Panc1 (cell line): ENCODE results near the gene PTPN22. TPM values are rescaled to one million over a fixed set of nuclear protein-coding genes. Genes with fewer than 3 reads are reported as not detected.

Experiments
- ATAC-seq: fragments of 200-7000 bp; cut with Tn5 transposase; 2 replicates; pipeline ENCODE4 v1.9.1; 2020; ENCODE audit warnings: mild to moderate bottlenecking, moderate library complexity
- BruUV-seq: library from RNA; stranded (reverse); fragments of 400-500 nt; replicated peaks from 2 replicates; lab custom pipeline; 2021; lab: Mats Ljungman, UMichigan
- CTCF ChIA-PET: fragments of 300-600 bp; sonication (Branson Sonifier 250); formaldehyde crosslinking; loops from one replicate; lab custom pipeline; 2022; ENCODE audit warnings: antibody characterized with exemption; lab: Charles Lee
- POLR2A ChIA-PET: fragments of 300-600 bp; sonication (Branson Sonifier 250); formaldehyde crosslinking; loops from one replicate; lab custom pipeline; 2022; ENCODE audit warnings: antibody characterized with exemption; lab: Charles Lee
- DNase-seq: peaks from one replicate; pipeline ENCODE4 v3.0.0-alpha.2; 2010; ENCODE audit warnings: low read depth, low spot score
- H3K27ac ChIP-seq: 2 replicates; pipeline ENCODE4 v1.5.1; 2011; ENCODE audit warnings: mild to moderate bottlenecking, low read length, inconsistent platforms
- H3K27me3 ChIP-seq: fragments of 200-500 bp; sonication (Bioruptor generic); 2 replicates; pipeline ENCODE4 v1.6.0; 2014; ENCODE audit warnings: low read length, inconsistent platforms; ENCODE audit not compliant: control insufficient read depth, insufficient read depth
- H3K36me3 ChIP-seq: fragments of 200-500 bp; sonication (Bioruptor generic); 2 replicates; pipeline ENCODE4 v1.5.1; 2014; ENCODE audit warnings: inconsistent platforms, mild to moderate bottlenecking, low read length, moderate library complexity; ENCODE audit not compliant: control insufficient read depth, insufficient read depth
- H3K4me1 ChIP-seq: 2 replicates; pipeline ENCODE4 v1.5.1; 2011; ENCODE audit warnings: inconsistent platforms, mild to moderate bottlenecking, low read length, moderate library complexity; ENCODE audit not compliant: control insufficient read depth, insufficient read depth
- H3K4me3 ChIP-seq, 2 experiments: 2 replicates each; pipeline ENCODE4 v1.5.1; 2011 to 2012; ENCODE audit warnings: low read depth in 2 of 2, low read length in 2 of 2, mild to moderate bottlenecking in 2 of 2, inconsistent platforms in 1 of 2, moderate library complexity in 1 of 2
- H3K9me3 ChIP-seq: fragments of 200-500 bp; sonication (Bioruptor generic); 2 replicates; pipeline ENCODE4 v1.5.1; 2014; ENCODE audit warnings: low read depth, mild to moderate bottlenecking, inconsistent platforms, low read length, moderate library complexity; ENCODE audit not compliant: control insufficient read depth, insufficient read depth
- POLR2AphosphoS5 ChIP-seq: IDR thresholded peaks from 2 replicates; pipeline ENCODE4 v1.6.1; 2012; ENCODE audit warnings: mild to moderate bottlenecking, low read depth, low read length, moderate library complexity
- SIN3A ChIP-seq: IDR thresholded peaks from 2 replicates; pipeline ENCODE4 v1.6.1; 2012; ENCODE audit warnings: low read depth, mild to moderate bottlenecking, low read length, moderate library complexity, borderline replicate concordance; ENCODE audit not compliant: insufficient read depth
- TCF7L2 ChIP-seq: IDR thresholded peaks from 2 replicates; pipeline ENCODE4 v1.6.1; 2011; ENCODE audit warnings: mild to moderate bottlenecking, low read depth, low read length, inconsistent platforms
- in situ Hi-C: cut with HindIII; loops from 2 replicates; pipeline ENCODE4 v1.10.0; 2016; ENCODE audit warnings: low sequenced_read_pairs, low pct_unique_long_range_greater_than_20kb
- intact Hi-C: fragments of 100-400 bp; cut with micrococcal nuclease; formaldehyde crosslinking; loops from one replicate; pipeline ENCODE4 v1.10.0; 2022; ENCODE audit not compliant: unreplicated experiment
- total RNA-seq: library from RNA; stranded (reverse); gene quantifications from one replicate; pipeline ENCODE4 v1.2.1, GENCODE V29; 2021; ENCODE audit not compliant: unreplicated experiment
- TF ChIP-seq, protein P1 (sequence below), 2 experiments: IDR thresholded peaks; 2 replicates each; pipeline ENCODE4 v1.6.1; 2011 to 2012; ENCODE audit warnings: low read depth in 2 of 2, control low read depth in 1 of 2, low read length in 1 of 2, mild to moderate bottlenecking in 1 of 2, moderate library complexity in 1 of 2; ENCODE audit not compliant: insufficient read depth in 1 of 2
- TF ChIP-seq, protein P2 (sequence below): fragments of 450-650 bp; IDR thresholded peaks from 2 replicates; pipeline ENCODE4 v1.5.1; 2017; ENCODE audit warnings: mild to moderate bottlenecking

Gene PTPN22
- total RNA-seq, 1 experiment from 2014 or later, result not detected

DNA sequence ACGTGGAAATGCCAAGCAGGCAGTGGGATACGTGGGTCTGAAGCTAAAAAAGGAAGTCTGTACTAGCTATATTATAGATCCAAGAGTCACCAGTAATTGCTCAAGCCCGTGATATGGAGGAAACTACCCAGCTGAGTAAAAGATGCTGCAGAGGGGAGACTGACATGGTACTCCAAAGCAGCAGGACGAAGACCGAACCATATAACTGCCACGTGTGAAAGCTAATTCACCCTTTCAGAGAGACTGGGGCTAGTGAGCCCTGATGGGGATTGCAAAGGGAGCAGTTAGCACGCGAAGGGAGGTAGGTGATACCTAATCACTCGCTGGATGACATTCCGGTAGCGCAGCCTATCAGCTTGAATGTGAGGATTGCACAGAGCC lies 32.8 kb upstream of the PTPN22 start:
- H3K27me3 ChIP-seq, result no peaks in the 10 kb centered on the region
- H3K9me3 ChIP-seq, result no peaks in the 10 kb centered on the region
- DNase-seq, result no peak
- in situ Hi-C loops (no loop called here), intact Hi-C loops (loop anchor here (2.0 to 10.0 kb wide), 2 partner anchors 27 to 69 kb away; no protein-coding TSS in a partner anchor)
- peaks cover 2% of the 10 kb centered on the region; the same call in 1 of the 2 replicates for H3K36me3 ChIP-seq
- ATAC-seq, result peak; percentile 40
- peak overlapping the region; percentile 94 for H3K27ac ChIP-seq
- no TSS peak for BruUV-seq
- ChIA-PET CTCF (no interaction called here), POLR2A (interaction anchor here (0.6 kb wide), 1 partner anchor 42 kb away, joined by 5 read pairs; no protein-coding TSS in a partner anchor)
- TF ChIP-seq SIN3A, result no peak
- peaks cover 4% of the 10 kb centered on the region for H3K4me1 ChIP-seq
- H3K4me3 ChIP-seq, result peak overlapping the region; percentile 80 to 93

GRCh38 chr1:113903501-113904292 lies 32.2 kb upstream of the PTPN22 start:
- peaks cover 2% of the 10 kb centered on the region for H3K36me3 ChIP-seq
- no peaks in the 10 kb centered on the region for H3K27me3 ChIP-seq
- TF ChIP-seq TCF7L2 (no peak), POLR2AphosphoS5 (no peak), SIN3A (no peak)
- TF ChIP-seq, protein P1, sequence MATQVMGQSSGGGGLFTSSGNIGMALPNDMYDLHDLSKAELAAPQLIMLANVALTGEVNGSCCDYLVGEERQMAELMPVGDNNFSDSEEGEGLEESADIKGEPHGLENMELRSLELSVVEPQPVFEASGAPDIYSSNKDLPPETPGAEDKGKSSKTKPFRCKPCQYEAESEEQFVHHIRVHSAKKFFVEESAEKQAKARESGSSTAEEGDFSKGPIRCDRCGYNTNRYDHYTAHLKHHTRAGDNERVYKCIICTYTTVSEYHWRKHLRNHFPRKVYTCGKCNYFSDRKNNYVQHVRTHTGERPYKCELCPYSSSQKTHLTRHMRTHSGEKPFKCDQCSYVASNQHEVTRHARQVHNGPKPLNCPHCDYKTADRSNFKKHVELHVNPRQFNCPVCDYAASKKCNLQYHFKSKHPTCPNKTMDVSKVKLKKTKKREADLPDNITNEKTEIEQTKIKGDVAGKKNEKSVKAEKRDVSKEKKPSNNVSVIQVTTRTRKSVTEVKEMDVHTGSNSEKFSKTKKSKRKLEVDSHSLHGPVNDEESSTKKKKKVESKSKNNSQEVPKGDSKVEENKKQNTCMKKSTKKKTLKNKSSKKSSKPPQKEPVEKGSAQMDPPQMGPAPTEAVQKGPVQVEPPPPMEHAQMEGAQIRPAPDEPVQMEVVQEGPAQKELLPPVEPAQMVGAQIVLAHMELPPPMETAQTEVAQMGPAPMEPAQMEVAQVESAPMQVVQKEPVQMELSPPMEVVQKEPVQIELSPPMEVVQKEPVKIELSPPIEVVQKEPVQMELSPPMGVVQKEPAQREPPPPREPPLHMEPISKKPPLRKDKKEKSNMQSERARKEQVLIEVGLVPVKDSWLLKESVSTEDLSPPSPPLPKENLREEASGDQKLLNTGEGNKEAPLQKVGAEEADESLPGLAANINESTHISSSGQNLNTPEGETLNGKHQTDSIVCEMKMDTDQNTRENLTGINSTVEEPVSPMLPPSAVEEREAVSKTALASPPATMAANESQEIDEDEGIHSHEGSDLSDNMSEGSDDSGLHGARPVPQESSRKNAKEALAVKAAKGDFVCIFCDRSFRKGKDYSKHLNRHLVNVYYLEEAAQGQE (IDR thresholded peaks at IDR 0.05; ENCODE audit: insufficient read depth in 1 of 2, low read depth in 2 of 2, low read length in 1 of 2), result no peak
- TF ChIP-seq, protein P2, sequence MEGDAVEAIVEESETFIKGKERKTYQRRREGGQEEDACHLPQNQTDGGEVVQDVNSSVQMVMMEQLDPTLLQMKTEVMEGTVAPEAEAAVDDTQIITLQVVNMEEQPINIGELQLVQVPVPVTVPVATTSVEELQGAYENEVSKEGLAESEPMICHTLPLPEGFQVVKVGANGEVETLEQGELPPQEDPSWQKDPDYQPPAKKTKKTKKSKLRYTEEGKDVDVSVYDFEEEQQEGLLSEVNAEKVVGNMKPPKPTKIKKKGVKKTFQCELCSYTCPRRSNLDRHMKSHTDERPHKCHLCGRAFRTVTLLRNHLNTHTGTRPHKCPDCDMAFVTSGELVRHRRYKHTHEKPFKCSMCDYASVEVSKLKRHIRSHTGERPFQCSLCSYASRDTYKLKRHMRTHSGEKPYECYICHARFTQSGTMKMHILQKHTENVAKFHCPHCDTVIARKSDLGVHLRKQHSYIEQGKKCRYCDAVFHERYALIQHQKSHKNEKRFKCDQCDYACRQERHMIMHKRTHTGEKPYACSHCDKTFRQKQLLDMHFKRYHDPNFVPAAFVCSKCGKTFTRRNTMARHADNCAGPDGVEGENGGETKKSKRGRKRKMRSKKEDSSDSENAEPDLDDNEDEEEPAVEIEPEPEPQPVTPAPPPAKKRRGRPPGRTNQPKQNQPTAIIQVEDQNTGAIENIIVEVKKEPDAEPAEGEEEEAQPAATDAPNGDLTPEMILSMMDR, result no peak
- ChIA-PET CTCF (no interaction called here), POLR2A (interaction anchor here (0.6 kb wide), 1 partner anchor 43 kb away, joined by 5 read pairs; no protein-coding TSS in a partner anchor)
- DNase-seq (no peak), ATAC-seq (no peak)
- H3K27ac ChIP-seq, result peak overlapping the region; percentile 94
- BruUV-seq, result TSS peak; percentile 81
- in situ Hi-C loops (no loop called here), intact Hi-C loops (loop anchor here (2.0 to 10.0 kb wide), 2 partner anchors 27 to 69 kb away; no protein-coding TSS in a partner anchor)
- peak overlapping the region; percentile 80 to 93 for H3K4me3 ChIP-seq
- peaks cover 4% of the 10 kb centered on the region for H3K4me1 ChIP-seq
- no peaks in the 10 kb centered on the region for H3K9me3 ChIP-seq

GRCh38 chr1:113901191-113901590 lies 29.7 kb upstream of the PTPN22 start:
- no peak for TF ChIP-seq TCF7L2
- TF ChIP-seq, protein P1 (IDR thresholded peaks at IDR 0.05; ENCODE audit: insufficient read depth in 1 of 2, low read depth in 2 of 2, low read length in 1 of 2), result no peak
- no peak for TF ChIP-seq POLR2AphosphoS5
- Histone ChIP-seq H3K4me3 (no peak overlapping the region), H3K27ac (no peak overlapping the region), H3K27me3 (no peaks in the 10 kb centered on the region), H3K4me1 (peaks cover 4% of the 10 kb centered on the region), H3K36me3 (peaks cover 2% of the 10 kb centered on the region), H3K9me3 (no peaks in the 10 kb centered on the region)
- ChIA-PET POLR2A (no interaction called here), CTCF (no interaction called here)
- ATAC-seq (no peak), DNase-seq (no peak)
- in situ Hi-C loops, result no loop called here
- intact Hi-C loops, result loop anchor here (10.0 kb wide), 1 partner anchor 66 kb away; no protein-coding TSS in a partner anchor
- no TSS peak for BruUV-seq
